Left ventricle myocardium superior (tissue), 1 donor: Measurements from ENCODE around the gene MATR3. TPM values are rescaled to one million over a fixed set of nuclear protein-coding genes. Genes with fewer than 3 reads are reported as not detected.

Source experiments
- ATAC-seq: fragments of 200-7000 bp; cut with Tn5 transposase; one replicate; pipeline ENCODE4 v1.9.1; 2020; ENCODE audit warnings: mild to moderate bottlenecking, moderate library complexity
- DNase-seq: peaks from one replicate; pipeline ENCODE4 v3.0.0-alpha.2; 2020
- intact Hi-C: fragments of 100-400 bp; cut with micrococcal nuclease; formaldehyde crosslinking; loops from one replicate; pipeline ENCODE4 v1.11.0; 2022
- total RNA-seq: library from RNA; stranded (reverse); fragmentation: NEBNext Ultra II Directional; extraction: Animal tissue kit (Norgen Biotek cat#: 25700); gene quantifications from one replicate; pipeline ENCODE4 v1.2.1, GENCODE V29; 2021
- donor health status: DM: no; HTN: yes; CAD: no; lungs with severe emphysema.

Gene MATR3
- total RNA-seq, 1 donor from 2014 or later, result 121 TPM

GRCh38 chr5:139378101-139378825 is 84.7 kb downstream of the MATR3 start:
- no peak for DNase-seq
- ATAC-seq, result no peak
- intact Hi-C loops, result no loop called here

DNA sequence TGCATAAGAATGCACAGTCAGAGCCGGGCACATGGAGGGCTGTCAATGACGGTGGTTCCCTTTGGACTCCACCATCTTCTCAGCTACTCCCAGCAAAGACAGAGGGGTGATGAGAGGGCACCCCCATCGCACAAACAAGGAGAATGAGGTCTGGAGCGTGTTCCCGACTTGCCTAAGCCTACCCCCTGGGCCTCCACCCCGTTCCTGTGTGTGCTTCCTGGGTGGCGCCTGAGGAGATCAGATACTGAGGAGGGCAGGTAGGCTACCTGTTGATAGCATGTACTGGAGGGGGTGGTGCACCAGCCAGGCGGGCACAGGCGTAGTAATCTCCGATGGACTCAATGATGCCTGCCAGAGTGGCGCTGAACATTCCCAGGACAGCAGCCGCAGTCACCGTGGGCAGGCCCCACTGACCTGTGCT is 85.4 kb downstream of the MATR3 start:
- intact Hi-C loops, result no loop called here
- DNase-seq (no peak), ATAC-seq (no peak)

DNA sequence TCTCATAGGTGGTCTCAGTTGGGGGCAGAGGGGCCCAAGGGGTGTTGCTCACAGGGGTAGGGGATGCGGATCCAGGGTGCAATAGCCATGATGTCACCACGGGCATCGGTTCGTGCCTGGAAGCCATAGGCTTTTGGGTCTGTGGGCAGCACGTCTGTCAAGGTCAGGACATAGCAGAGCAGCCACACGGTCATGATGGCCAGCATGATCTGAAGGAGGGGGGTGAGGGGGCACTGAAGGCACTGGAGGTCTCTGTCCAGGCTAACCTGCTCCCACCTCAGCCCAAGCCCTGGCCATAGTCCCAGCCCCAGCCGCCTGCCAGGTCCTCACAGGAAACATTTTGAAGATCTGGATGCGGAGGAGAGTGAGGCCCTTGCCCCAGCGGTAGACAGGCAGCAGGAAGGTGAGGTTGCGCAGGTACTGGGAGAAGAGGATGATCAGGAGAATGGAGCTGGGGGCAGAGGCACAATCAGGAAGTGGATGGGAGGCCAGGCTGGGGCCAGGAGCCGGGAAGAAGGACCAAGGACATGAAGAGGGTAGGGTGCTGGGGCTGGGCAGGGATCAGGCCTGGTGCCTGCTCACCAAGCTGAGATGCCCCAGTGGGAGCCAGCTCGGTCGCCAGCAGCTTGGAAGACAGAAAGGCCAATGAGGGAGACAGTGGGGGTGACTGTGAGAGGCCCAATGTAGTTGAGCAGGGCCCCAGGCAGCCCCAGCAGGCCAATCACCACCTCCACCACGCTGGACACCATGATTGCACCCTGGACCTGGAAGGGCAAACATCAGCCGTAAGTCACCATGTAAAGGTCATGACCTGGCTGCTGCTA is 86.3 kb downstream of the MATR3 start:
- intact Hi-C loops, result no loop called here
- no peak for DNase-seq
- ATAC-seq, result no peak

Other genes with a start within 250 kb of the MATR3 start
- 46.0 TPM for gene SIL1, start 95.4 kb upstream of the MATR3 start, total RNA-seq
- 136 TPM for gene PAIP2, start 48.1 kb downstream of the MATR3 start, total RNA-seq
- not detected for gene SLC23A1, start 89.6 kb downstream of the MATR3 start, total RNA-seq
- gene MZB1, start 96.2 kb downstream of the MATR3 start, total RNA-seq, result 1.6 TPM
- gene PROB1, start 101.4 kb downstream of the MATR3 start, total RNA-seq, result 56.5 TPM
- 17.3 TPM for gene SPATA24, start 110.3 kb downstream of the MATR3 start, total RNA-seq
- gene DNAJC18, start 145.8 kb downstream of the MATR3 start, total RNA-seq, result 10.5 TPM
- gene ECSCR, start 169.0 kb downstream of the MATR3 start, total RNA-seq, result 20.6 TPM
- gene SMIM33, start 177.3 kb downstream of the MATR3 start, total RNA-seq, result not detected
- 46.3 TPM for gene STING1, start 189.0 kb downstream of the MATR3 start, total RNA-seq